ENCODE measurements around the gene GAS6.

Gene GAS6

DNA sequence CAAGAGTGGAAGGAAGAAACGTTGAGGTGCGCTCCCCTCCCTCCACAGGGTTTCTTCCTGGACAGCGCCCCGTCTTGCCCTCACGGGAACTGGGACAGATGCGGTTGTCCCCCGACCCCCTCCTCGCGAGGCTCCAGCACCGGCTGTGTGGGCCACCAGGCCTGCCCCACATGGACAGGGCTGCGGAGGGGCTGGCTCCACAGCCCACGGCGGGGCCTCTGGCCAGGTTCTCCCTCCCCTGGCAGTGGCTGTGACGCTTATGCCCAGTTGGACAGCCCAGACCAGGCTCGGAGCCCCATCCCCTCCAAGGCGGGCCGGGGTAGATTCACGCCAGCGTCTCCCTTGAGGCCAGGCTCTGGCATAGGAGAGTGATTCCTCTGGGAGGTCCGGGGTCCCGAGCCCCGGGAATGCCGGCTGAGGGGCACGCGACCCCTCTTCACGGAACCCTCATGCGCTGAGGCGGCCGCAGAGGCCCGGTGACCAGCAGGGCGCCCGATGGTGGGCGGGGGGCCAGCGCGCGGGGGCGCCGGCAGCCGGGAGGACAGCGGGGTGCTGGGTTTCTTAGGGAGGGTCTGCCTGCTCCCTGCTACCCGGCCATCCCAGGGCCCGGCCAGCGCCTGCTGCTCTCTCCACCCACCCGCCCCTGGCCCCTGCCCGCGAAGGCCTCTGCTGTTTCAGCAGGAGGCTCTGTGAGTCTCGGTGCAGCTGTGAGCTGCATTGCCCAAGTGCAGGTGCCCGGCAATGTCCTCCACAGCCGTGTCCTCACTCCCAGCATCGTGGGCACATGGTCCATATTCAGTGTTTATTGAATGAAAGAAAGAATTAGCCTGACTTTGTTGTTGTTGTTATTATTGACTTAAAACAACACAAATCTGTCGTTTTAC is 20.3 kb upstream of the GAS6 start:
- no peak overlapping the region for H3K27ac ChIP-seq (ENCODE audit: low read length)
- no peak overlapping the region for H3K4me3 ChIP-seq (ENCODE audit: low read length)
- no peak overlapping the region for H3K4me2 ChIP-seq (ENCODE audit: low read length)
- H3K79me2 ChIP-seq (ENCODE audit: low read length), result no peaks in the 10 kb centered on the region
- H3K36me3 ChIP-seq (replicated peaks; ENCODE audit: low read depth, low read length), result no peaks in the 10 kb centered on the region
- H4K20me1 ChIP-seq (ENCODE audit: insufficient read depth, low read length), result no peaks in the 10 kb centered on the region
- H3K9ac ChIP-seq (ENCODE audit: low read length), result no peak overlapping the region
- H3K9me3 ChIP-seq (ENCODE audit: insufficient read depth, low read length), result no peaks in the 10 kb centered on the region
- TF ChIP-seq EZH2phosphoT487 (IDR thresholded peaks at IDR 0.05; ENCODE audit: low read depth) (no peak), CTCF (IDR thresholded peaks at IDR 0.05; ENCODE audit: low read depth, low read length) (no peak)
- no peaks in the 10 kb centered on the region for H3K4me1 ChIP-seq (ENCODE audit: low read length)
- H3K27me3 ChIP-seq (ENCODE audit: low read depth, low read length), result peaks cover 35% of the 10 kb centered on the region
- H2AFZ ChIP-seq (ENCODE audit: low read depth, low read length), result no peak overlapping the region

GRCh38 chr13:113883314-113883811 is 19.5 kb upstream of the GAS6 start:
- Histone ChIP-seq H3K4me3 (ENCODE audit: low read length) (no peak overlapping the region), H3K27me3 (ENCODE audit: low read depth, low read length) (peaks cover 39% of the 10 kb centered on the region), H3K36me3 (replicated peaks; ENCODE audit: low read depth, low read length) (no peaks in the 10 kb centered on the region), H2AFZ (ENCODE audit: low read depth, low read length) (no peak overlapping the region), H3K9me3 (ENCODE audit: insufficient read depth, low read length) (no peaks in the 10 kb centered on the region), H3K9ac (ENCODE audit: low read length) (no peak overlapping the region), H4K20me1 (ENCODE audit: insufficient read depth, low read length) (no peaks in the 10 kb centered on the region), H3K4me2 (ENCODE audit: low read length) (no peak overlapping the region), H3K4me1 (ENCODE audit: low read length) (no peaks in the 10 kb centered on the region), H3K79me2 (ENCODE audit: low read length) (no peaks in the 10 kb centered on the region), H3K27ac (ENCODE audit: low read length) (no peak overlapping the region)
- TF ChIP-seq EZH2phosphoT487 (IDR thresholded peaks at IDR 0.05; ENCODE audit: low read depth) (no peak), CTCF (IDR thresholded peaks at IDR 0.05; ENCODE audit: low read depth, low read length) (no peak)

DNA sequence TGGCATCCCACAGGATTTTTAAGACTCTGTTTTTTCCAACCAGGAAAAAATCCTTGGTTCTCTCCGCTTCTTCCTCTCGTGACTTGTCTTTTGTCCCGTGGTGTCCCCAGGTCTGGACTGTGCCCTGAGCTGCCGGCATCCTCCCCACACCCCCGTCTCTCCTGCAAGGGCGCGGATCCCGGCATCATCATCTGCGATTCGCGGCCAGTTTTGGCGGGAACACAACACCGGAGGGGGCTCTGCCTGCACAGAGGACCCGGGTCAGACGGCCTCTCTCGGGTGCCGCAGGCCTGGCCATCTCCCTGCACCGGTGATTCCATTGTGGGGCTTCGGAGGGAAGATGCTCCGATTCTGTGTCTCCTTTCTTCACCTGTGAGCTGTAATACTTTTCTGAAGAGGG is 18.8 kb upstream of the GAS6 start:
- Histone ChIP-seq H2AFZ (ENCODE audit: low read depth, low read length) (no peak overlapping the region), H3K9me3 (ENCODE audit: insufficient read depth, low read length) (no peaks in the 10 kb centered on the region), H3K9ac (ENCODE audit: low read length) (no peak overlapping the region), H3K4me1 (ENCODE audit: low read length) (no peaks in the 10 kb centered on the region), H3K27me3 (ENCODE audit: low read depth, low read length) (peaks cover 33% of the 10 kb centered on the region), H3K79me2 (ENCODE audit: low read length) (no peaks in the 10 kb centered on the region), H3K4me2 (ENCODE audit: low read length) (no peak overlapping the region), H3K36me3 (replicated peaks; ENCODE audit: low read depth, low read length) (no peaks in the 10 kb centered on the region), H3K4me3 (ENCODE audit: low read length) (no peak overlapping the region), H3K27ac (ENCODE audit: low read length) (no peak overlapping the region), H4K20me1 (ENCODE audit: insufficient read depth, low read length) (no peaks in the 10 kb centered on the region)
- TF ChIP-seq CTCF (IDR thresholded peaks at IDR 0.05; ENCODE audit: low read depth, low read length), result no peak
- TF ChIP-seq EZH2phosphoT487 (IDR thresholded peaks at IDR 0.05; ENCODE audit: low read depth), result no peak

GRCh38 chr13:113882267-113882630 is 18.4 kb upstream of the GAS6 start:
- Histone ChIP-seq H3K4me1 (ENCODE audit: low read length) (no peaks in the 10 kb centered on the region), H3K27ac (ENCODE audit: low read length) (no peak overlapping the region), H3K9ac (ENCODE audit: low read length) (no peak overlapping the region), H3K4me2 (ENCODE audit: low read length) (no peak overlapping the region), H2AFZ (ENCODE audit: low read depth, low read length) (no peak overlapping the region), H3K36me3 (replicated peaks; ENCODE audit: low read depth, low read length) (no peaks in the 10 kb centered on the region), H3K27me3 (ENCODE audit: low read depth, low read length) (peaks cover 29% of the 10 kb centered on the region), H3K79me2 (ENCODE audit: low read length) (no peaks in the 10 kb centered on the region), H3K9me3 (ENCODE audit: insufficient read depth, low read length) (no peaks in the 10 kb centered on the region), H3K4me3 (ENCODE audit: low read length) (no peak overlapping the region), H4K20me1 (ENCODE audit: insufficient read depth, low read length) (no peaks in the 10 kb centered on the region)
- TF ChIP-seq CTCF (IDR thresholded peaks at IDR 0.05; ENCODE audit: low read depth, low read length), result no peak
- TF ChIP-seq EZH2phosphoT487 (IDR thresholded peaks at IDR 0.05; ENCODE audit: low read depth), result no peak

All from OCI-LY3 (cell line).